Renal cortex interstitium (tissue), 11 donors: ENCODE data around the gene SCN7A. TPM values are rescaled to one million over a fixed set of nuclear protein-coding genes. Genes with fewer than 3 reads are reported as not detected.
"Not testable (repeated sequence)": the region's sequence is repeated elsewhere in the genome, so short reads cannot be mapped to it uniquely, and the experiment has no call there.

Source experiments
- DNase-seq, 11 donors: peaks; one replicate each; pipeline ENCODE4 v3.0.0-alpha.2; 2013; ENCODE audit warnings: low read depth in 9 of 11, low spot score in 4 of 11; ENCODE audit errors: extremely low read depth in 1 of 11
- polyA plus RNA-seq, 3 donors: library from polyadenylated mRNA; unstranded; fragments of 120-200 nt; gene quantifications; one replicate each; pipeline ENCODE4 v1.2.1, GENCODE V29; 2013; ENCODE audit not compliant: insufficient read length in 3 of 3

SCN7A gene
- polyA plus RNA-seq, 3 donors, result 9.7 to 15.3 (median 14.4) TPM

DNA sequence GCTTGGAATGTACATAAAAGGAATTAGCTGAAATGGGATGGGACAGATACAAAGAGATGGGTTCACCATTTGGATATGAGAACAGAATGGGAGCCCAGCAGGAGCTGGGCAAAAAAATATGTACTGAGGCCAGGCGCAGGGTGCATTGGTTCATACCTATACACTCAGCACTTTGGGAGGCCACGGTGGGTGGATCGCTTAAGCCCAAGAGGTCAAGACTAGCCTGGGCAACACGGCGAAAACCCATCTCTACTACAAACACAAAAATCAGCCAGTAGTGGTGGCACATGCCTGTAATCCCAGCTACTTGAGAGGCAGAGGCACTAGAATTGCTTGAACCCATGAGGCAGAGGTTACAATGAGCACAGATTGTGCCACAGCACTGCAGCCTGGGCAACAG is 30.4 kb downstream of the SCN7A start:
- DNase-seq, result no peak

DNA sequence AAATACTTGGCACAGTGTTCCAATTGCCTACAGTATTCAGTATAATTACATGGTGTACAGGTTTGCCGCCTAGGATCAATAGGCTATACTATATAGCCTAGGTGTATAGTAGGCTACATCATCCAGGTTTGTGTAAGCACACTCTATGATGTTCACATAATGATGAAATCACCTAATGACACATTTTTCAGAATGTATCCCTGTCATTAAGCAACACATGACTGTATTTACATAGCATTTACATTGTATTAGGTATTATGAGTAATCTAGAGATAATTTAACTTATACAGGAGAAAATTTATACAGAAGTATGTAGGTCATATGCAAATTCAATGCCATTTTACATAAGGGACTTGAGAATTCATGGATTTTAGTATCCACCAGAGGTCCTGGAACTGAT is 35.4 kb downstream of the SCN7A start:
- no peak for DNase-seq

DNA sequence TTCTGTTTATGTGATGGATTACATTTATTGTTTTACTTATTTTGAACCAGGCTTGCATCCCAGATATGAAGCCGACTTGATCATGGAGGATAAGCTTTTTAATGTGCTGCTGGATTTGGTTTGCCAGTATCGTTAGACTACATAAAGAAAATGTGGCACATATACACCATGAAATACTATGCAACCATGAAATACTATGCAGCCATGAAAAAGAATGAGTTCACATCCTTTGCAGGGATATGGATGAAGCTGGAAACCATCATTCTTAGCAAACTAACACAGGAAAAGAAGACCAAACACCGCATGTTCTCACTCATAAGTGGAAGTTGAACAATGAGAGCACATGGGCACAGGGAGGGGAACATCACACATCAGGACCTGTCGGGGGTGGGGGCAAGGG is 38.2 kb downstream of the SCN7A start:
- not testable (repeated sequence) for DNase-seq

DNA sequence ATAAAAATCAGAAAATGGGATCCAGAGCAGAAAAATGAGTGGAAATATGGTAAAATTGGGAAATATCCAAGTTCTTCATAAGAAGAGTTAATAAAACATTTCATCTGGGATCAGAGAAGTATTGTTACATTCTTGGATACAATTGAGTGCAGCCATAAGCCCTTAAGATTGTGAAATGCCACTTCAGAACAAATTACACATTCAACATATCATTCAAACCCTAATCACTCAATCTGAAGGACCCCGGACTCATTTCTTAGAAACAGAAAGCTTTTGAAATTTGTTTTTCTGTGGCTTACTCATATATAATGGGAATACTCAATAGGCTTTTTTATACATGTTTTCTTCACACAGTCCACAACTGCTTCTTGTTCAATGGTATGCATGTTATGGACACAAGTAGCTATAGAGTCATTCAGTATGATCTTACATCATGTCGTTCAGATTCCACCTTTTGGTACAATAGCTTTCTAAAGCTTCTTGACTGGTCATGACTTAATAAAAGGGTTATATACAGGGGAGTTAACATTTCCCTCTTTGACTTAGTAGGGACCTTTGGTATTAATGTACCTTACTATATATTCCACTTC is 39.9 kb downstream of the SCN7A start:
- DNase-seq, result no peak

DNA sequence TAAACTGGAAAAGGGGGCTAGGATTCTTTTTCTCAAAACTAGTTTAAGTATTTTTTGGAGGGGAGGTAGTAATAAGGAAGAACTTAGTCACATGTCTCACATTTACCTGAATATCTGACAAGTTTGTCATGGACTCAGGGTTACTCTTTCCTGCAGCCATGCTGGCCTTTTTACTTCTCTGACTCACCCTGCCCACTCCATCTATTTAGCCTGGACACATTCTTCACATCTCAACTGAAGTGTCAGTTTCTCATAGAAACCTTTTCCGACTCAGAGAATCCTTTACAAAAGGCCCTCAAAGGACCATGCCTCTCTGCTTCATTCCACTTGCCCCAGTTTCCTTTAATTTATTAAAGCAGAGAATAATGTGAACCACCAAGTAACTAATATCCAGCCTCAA is 42.6 kb downstream of the SCN7A start:
- DNase-seq, result no peak

DNA sequence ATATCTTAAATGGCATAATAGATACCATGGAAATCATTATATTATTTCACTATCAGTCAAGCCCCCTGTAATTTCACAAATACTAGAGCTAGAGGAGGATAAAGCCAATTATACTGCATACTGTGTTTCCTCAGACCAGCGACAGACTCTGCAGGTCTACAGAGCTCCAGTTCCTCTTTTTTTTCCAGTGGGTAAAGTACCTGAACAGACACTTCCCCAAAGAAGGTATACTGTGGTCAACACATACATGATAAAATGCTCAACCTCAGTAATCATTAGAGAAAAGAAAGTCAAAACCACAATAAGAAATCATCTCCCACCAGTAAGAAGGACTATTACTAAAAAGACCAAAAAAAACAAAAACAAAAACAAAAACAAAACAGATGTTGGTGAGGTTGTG is 44.6 kb downstream of the SCN7A start:
- DNase-seq, result no peak

DNA sequence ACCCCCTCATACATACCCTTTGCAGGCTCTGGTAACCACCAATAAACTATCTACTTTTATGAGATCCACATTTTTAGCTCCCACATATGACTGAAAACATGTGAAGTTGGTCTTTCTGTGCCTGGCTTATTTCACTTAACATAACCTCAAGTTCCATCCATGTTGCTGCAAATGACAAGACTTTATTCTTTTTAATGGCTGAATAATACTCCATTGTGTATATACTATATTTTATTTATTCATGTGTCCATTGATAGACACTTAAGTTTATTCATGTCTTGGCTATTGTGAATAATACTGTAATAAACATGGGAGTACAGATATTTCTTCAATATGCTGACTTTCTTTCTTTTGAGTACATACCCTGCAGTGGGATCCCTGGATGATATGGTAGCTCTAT is 45.9 kb downstream of the SCN7A start:
- DNase-seq, result no peak

DNA sequence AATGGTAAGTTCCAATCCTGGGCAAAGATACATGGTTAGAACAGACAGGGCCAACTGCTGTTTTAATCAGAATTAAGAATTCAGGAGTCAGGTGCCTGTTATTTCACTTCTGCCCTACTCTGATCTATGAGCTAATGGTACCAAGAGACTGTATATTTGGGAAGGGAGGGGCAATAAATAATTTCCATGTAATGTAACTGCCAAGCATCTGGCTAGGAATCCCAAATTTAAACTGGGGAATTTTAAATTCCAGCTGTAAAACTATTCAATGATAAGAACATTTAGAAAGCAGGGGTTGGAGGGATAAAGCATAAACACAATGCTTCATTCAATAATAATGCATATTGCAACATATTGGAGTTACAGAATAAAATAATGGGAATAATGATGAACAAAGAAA is 49.7 kb downstream of the SCN7A start:
- no peak for DNase-seq

DNA sequence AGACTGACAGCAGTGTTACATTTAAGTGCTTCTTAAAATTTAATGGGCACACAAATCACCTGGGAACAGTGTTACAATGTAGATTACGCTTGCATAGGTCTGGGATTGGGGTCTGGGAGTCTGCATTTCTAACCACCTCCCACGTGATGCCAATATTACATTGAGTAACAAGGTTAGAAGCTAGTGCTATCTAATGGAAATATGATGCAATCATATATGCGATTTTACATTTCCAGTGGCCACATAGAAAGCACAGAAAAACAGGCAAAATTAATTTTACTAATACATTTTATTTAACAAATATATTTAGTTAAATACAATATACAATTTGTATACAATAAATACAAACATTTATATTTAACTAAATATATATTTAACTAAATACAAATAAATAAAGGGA is 53.7 kb downstream of the SCN7A start:
- DNase-seq, result no peak

DNA sequence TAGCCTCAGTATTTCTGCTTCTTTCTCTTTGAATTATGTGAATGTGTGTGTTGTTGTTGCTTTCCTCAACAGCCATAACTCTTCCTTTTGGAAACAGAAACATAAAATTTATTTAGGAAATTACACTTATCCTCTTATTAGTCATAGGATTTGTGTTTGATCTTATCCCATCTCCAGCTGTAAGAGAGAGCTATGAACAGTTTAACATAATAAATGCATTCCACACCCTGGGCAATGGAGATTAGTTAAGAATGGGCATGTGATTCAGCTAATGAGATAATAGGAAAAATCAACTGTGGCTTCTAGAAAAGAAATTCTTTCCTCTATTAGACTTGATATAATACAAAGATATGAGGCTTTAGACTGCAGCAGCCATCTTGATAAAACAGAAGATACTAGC is 55.0 kb downstream of the SCN7A start:
- no peak for DNase-seq

DNA sequence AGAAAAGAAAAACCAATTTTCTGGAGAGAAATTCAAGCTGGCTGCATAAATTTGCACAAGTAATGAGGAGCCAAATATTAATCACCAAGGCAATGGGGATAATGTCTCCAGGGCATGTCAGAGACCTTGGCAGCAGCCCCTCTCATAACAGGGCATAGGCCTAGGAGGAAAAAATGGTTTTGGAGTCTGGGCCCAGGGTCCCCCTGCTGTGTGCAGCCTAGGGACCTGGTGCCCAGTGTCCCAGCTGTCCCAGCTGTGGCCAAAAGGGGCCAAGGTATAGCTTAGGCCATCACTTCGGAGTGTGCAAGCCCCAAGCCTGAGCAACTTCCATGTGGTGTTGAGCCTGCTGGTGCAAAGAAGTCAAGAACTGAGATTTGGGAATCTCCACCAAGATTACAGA is 57.1 kb downstream of the SCN7A start:
- no peak for DNase-seq

DNA sequence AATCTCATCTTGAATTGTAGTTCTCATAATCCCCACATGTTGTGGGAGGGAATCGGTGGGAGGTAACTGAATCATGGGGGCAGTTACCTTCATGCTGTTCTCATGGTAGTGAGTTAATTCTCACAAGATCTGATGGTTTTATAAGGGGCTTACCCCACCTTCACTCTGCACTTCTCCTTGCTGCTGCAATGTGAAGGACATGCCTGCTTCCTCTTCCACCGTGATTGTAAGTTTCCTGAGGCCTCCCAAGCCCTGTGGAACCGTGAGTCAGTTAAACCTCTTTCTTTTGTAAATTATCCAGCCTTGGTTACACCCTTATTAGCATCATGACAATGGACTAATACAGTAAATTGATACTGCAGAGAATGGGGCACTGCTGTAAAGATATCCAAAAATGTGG is 57.9 kb downstream of the SCN7A start:
- no peak for DNase-seq

DNA sequence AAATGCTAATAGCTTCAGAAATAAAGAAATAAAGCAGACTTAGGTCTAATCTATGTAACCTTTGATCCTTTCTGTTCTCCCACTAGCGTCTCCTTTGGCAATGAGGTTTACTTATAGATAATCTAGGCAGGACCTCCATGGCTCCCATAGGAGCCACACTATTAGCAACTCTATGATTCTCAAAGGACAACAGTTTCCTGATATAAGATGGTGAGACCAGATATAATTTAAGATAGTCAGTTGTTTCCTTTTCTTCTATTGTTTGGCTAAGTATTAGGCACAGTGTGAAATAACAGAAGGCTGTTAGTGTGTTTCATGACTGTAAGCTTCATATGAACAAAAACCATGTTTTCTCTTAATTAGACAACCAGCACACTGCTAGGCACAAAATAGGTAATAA is 59.6 kb downstream of the SCN7A start:
- DNase-seq, result no peak

DNA sequence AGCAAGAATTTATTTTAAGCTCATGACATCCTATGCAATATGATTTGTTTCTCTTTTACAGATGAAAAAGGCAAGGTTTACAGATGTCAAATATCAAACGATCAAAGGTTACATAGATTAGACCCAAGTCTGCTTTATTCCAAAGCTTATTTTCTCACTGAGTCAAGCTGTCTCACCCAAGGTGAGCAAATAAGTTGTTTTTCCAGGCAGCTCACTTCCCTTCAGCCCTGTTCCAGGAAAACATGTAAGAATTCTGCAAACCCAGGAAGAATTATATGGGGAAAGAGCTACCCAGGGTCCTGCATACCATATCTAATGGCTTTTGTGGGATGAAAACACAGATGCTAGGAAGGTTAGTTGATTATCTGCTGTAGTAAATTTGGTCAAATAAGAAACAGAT is 60.6 kb downstream of the SCN7A start:
- no peak for DNase-seq

DNA sequence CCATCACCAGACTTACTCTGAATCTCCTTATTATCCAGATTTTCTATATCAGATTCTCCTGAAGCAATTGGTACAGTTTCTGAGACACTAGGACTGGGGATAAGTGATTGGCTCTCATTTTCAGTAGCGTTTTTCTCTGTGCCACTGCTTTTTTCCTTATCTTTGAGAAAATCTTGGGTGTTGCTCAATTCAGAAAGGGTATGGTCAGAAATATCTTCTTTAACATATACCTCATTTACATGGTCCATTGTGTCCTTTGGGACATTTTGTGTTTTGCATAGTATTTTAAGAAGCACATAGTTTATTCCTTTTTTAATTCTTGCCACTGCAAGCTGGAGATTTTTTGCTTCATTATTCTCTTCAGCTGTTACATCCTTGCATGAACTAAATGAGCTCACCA is 61.7 kb downstream of the SCN7A start:
- no peak for DNase-seq

DNA sequence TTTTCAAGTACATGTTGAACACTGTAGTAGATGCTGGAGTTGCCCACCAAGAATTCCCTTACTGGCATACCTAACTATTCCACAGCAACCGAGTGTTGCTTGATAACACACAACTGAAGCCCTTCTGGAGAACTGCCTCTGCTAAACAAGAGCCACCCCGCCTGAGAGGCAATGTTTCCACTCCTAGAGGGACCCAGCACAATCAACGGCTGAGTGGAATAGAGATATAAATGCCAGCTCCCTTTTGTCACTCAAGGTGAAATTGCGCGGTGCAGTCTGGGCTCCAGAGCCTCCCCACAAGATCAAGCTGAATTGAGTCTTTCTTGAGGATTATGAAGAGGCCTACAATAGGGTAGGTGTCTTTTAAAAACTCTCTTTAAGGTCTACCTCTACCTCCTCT is 69.2 kb downstream of the SCN7A start:
- no peak for DNase-seq

DNA sequence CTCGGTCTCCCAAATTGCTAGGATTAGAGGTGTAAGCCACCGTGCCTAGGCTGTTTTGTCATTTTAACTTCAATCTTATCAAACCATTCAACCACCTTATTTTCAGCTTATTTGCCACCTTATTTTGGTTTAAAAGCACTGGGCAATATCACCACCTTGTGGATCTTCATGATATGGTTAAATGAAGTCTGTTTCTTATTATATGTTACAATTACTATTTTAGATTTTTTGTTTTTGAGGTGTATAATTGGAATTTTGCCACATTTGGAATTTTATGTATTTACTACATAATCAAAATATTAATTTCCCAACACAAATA is 74.5 kb downstream of the SCN7A start:
- peak in 2 of 11 donors; percentile 0 to 14 for DNase-seq

DNA sequence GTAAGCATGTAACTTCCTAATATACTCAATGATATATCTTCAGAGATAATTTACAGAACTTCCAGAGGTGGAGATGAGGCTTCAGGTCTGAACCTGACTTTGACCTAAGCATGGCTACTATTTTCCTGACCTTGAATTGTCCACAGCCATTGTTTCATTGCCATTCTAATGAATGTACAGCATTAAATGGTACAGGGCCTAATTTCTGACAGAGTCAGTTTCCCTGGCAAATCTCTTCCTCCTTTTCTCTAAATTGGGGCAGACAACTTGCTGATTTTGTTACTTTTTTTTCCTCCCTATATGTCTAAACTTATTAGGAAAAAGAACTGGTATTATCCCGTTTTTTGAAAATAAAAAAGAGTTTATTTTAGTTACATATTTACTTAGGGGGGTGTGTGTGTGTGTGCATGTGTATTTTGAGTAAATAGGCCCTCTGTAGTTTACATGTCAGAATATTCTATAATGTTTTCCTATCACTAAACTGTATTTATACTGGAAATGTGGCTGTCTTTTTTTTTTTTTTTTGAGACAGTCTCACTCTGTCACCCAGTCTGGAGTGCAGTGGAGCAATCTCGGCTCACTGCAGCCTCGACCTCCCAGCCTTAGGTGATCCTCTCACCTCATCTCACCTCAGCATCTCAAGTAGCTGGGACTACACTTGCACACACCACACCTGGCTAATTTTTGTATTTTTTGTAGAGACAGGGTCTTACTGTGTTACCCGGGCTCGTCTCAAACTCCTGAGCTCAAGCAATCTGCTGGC is 75.0 kb downstream of the SCN7A start:
- no peak for DNase-seq

DNA sequence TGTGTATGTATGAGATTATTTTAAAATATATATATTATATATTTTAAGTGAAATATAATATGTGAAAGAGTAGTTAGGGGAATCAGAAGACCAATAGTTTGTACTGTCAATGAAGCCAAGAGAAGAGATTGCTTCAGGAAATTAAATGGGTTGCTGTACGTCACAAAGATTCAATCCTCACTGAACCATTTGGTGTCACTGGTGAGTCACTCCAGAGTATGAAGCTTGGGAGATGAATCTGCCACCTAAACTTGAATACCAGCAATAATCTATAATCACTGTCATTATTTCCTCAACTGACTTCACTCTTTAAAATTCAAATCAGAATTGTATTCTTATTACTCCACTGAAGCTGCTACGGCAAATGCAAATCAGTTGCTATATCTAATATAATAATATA is 76.4 kb downstream of the SCN7A start:
- peak in 1 of 11 donors; percentile 2 for DNase-seq

DNA sequence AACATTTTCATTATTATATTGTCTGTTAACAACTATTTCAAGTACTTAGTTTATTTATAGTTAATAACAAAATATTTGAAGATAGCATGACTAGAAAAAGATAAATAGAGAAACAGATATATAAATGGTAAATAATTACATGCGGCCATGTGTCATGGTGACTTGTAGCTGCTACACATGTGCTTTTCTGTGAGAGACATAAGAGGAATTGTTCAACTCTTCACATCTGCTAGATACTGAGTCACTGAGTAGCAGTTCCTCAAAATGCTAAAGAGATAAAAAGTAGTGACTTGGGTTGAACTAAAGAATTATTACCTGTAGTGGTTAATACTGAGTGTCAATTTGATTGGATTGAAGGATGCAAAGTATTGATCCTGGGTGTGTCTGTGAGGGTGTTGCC is 80.8 kb downstream of the SCN7A start:
- DNase-seq, result no peak

DNA sequence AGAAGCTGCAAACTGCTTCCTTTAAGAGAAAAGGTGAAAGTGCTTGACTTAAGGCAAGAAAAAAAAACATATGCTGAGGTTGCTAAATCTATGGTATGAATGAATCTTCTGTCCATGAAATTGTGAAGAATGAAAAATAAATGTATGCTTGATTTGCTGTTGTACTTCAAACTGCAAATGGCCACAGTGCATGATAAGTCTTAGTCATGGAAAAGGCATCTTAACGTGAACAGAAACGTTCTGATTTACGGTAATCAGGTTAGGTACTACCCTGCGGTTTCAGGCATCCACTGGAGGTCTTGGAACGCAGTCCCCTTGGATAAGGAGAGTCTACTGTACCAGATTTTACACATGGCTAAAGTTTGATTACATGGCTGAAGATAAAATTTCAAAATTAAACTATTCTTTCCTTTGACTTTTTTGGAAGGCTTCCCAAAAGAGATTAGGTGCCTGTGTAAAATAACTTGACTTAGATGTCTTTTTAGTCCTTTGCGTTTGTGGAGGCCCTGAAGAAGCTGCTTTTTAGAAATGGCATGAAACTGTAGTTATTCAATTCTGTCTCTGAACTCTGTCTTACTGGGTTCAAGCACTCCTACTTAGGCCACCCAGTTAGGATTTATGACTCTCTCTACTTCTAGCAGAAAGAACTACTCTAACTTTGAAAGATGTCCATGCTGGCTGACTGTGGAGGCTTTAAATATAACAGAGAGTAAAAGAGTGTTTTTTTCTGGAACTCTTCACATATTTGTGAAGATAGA is 82.4 kb downstream of the SCN7A start:
- no peak for DNase-seq
